OCI-LY1 (cell line): ENCODE measurements around the gene FNDC3A.

Experiments
- H2AFZ ChIP-seq: fragments of 200-600 bp; sonication (generic), shearing (Covaris generic); 2 replicates; pipeline ENCODE4 v1.6.0; 2014; ENCODE audit warnings: antibody characterized with exemption, mild to moderate bottlenecking, low read length
- H3F3A ChIP-seq: fragments of 200-600 bp; sonication (generic), shearing (Covaris generic); 2 replicates; pipeline ENCODE4 v1.6.0; 2014; ENCODE audit warnings: mild to moderate bottlenecking, antibody characterized with exemption, low read length, moderate library complexity; ENCODE audit not compliant: insufficient read depth
- H3K27ac ChIP-seq: fragments of 200-600 bp; sonication (generic); 2 replicates; pipeline ENCODE4 v1.5.1; 2014; ENCODE audit warnings: low read length, mixed run types, mild to moderate bottlenecking, low read depth; ENCODE audit not compliant: poor library complexity, severe bottlenecking
- H3K27me3 ChIP-seq: fragments of 200-600 bp; sonication (generic); 2 replicates; pipeline ENCODE4 v1.6.0; 2014; ENCODE audit warnings: antibody characterized with exemption, mild to moderate bottlenecking, low read length, moderate library complexity; ENCODE audit not compliant: insufficient read depth
- H3K36me3 ChIP-seq: fragments of 200-600 bp; sonication (generic); 2 replicates; pipeline ENCODE4 v1.6.1; 2014; ENCODE audit warnings: mild to moderate bottlenecking, antibody characterized with exemption, low read length, moderate library complexity, mixed read lengths; ENCODE audit not compliant: insufficient read depth
- H3K4me1 ChIP-seq: fragments of 200-600 bp; sonication (generic); 2 replicates; pipeline ENCODE4 v1.5.1; 2014; ENCODE audit warnings: mild to moderate bottlenecking, low read length, moderate library complexity; ENCODE audit not compliant: insufficient read depth, severe bottlenecking
- H3K4me2 ChIP-seq: fragments of 200-600 bp; sonication (generic), shearing (Covaris generic); 2 replicates; pipeline ENCODE4 v1.6.1; 2014; ENCODE audit warnings: low read length
- H3K4me3 ChIP-seq: fragments of 200-600 bp; sonication (generic); 2 replicates; pipeline ENCODE4 v1.5.1; 2014; ENCODE audit warnings: low read length, low read depth, mild to moderate bottlenecking, mixed read lengths; ENCODE audit not compliant: poor library complexity, severe bottlenecking
- H3K79me2 ChIP-seq: fragments of 200-600 bp; shearing (Covaris generic); 2 replicates; pipeline ENCODE4 v1.6.1; 2016; ENCODE audit warnings: mixed run types, low read length, mixed read lengths; ENCODE audit not compliant: insufficient read depth
- H3K9ac ChIP-seq: fragments of 200-600 bp; sonication (generic), shearing (Covaris generic); 2 replicates; pipeline ENCODE4 v1.6.1; 2014; ENCODE audit warnings: mild to moderate bottlenecking, low read length, mixed read lengths
- H3K9me2 ChIP-seq: fragments of 200-600 bp; sonication (generic), shearing (Covaris generic); 2 replicates; pipeline ENCODE4 v1.6.1; 2014; ENCODE audit warnings: low read depth, mild to moderate bottlenecking, low read length, mixed read lengths
- H3K9me3 ChIP-seq: fragments of 200-600 bp; shearing (Covaris generic); 2 replicates; pipeline ENCODE4 v1.6.1; 2014; ENCODE audit warnings: low read length, mixed read lengths
- H4K20me1 ChIP-seq: fragments of 200-600 bp; sonication (generic), shearing (Covaris generic); 2 replicates; pipeline ENCODE4 v1.6.0; 2016; ENCODE audit warnings: mild to moderate bottlenecking, low read length; ENCODE audit not compliant: insufficient read depth
- CTCF ChIP-seq: fragments of 200-600 bp; sonication (generic), shearing (Covaris generic); IDR thresholded peaks from 2 replicates; pipeline ENCODE4 v1.5.1; 2017; ENCODE audit warnings: mild to moderate bottlenecking, antibody characterized with exemption, low read length, moderate library complexity, mixed read lengths
- EZH2 ChIP-seq: fragments of 200-600 bp; sonication (generic), shearing (Covaris generic); IDR thresholded peaks from 2 replicates; pipeline ENCODE4 v1.8.0; 2017; ENCODE audit warnings: borderline replicate concordance, mixed run types, mild to moderate bottlenecking, antibody characterized with exemption, low read length, moderate library complexity, mixed read lengths

Gene FNDC3A

GRCh38 chr13:49190901-49191300 lies 215.2 kb downstream of the FNDC3A start:
- Histone ChIP-seq H3K9ac (no peak overlapping the region), H3K36me3 (peaks cover 54% of the 10 kb centered on the region), H3F3A (no peaks in the 10 kb centered on the region), H3K79me2 (no peaks in the 10 kb centered on the region), H2AFZ (no peak overlapping the region), H4K20me1 (no peaks in the 10 kb centered on the region), H3K4me1 (no peaks in the 10 kb centered on the region), H3K27me3 (no peaks in the 10 kb centered on the region), H3K4me3 (no peak overlapping the region), H3K9me3 (no peaks in the 10 kb centered on the region), H3K4me2 (no peak overlapping the region), H3K9me2 (no peaks in the 10 kb centered on the region), H3K27ac (no peak overlapping the region)
- TF ChIP-seq EZH2 (no peak), CTCF (no peak)

- H3K4me1 ChIP-seq: no peaks in the 10 kb centered on the region
- peaks cover 50% of the 10 kb centered on the region; the same call in 1 of the 2 replicates for H3K36me3 ChIP-seq
- no peak for TF ChIP-seq CTCF
- no peak for TF ChIP-seq EZH2
- no peaks in the 10 kb centered on the region for H3K9me2 ChIP-seq
- no peak overlapping the region for H2AFZ ChIP-seq
- H3K4me2 ChIP-seq: no peak overlapping the region
- no peak overlapping the region for H3K27ac ChIP-seq
- H3K9ac ChIP-seq: no peak overlapping the region
- no peaks in the 10 kb centered on the region for H3K9me3 ChIP-seq
- no peaks in the 10 kb centered on the region; the same call in 1 of the 2 replicates for H3F3A ChIP-seq
- no peaks in the 10 kb centered on the region for H3K79me2 ChIP-seq
- no peaks in the 10 kb centered on the region for H4K20me1 ChIP-seq
- no peak overlapping the region for H3K4me3 ChIP-seq
- no peaks in the 10 kb centered on the region for H3K27me3 ChIP-seq
Observed at GRCh38 chr13:49206641-49207040, 230.9 kb downstream of the FNDC3A start.

GRCh38 chr13:49208619-49209018 lies 232.9 kb downstream of the FNDC3A start:
- Histone ChIP-seq H3F3A (no peaks in the 10 kb centered on the region; the same call in 1 of the 2 replicates), H3K4me3 (no peak overlapping the region), H4K20me1 (no peaks in the 10 kb centered on the region), H3K9me3 (no peaks in the 10 kb centered on the region), H3K4me2 (no peak overlapping the region), H3K4me1 (no peaks in the 10 kb centered on the region), H3K27ac (no peak overlapping the region), H3K9me2 (no peaks in the 10 kb centered on the region), H3K79me2 (no peaks in the 10 kb centered on the region), H3K9ac (no peak overlapping the region), H3K36me3 (peaks cover 32% of the 10 kb centered on the region; the same call in 1 of the 2 replicates), H2AFZ (no peak overlapping the region), H3K27me3 (no peaks in the 10 kb centered on the region)
- TF ChIP-seq EZH2 (no peak), CTCF (no peak)
